Raji (cell line): ENCODE measurements around the gene IL16.

Source experiments
- POLR2A ChIP-seq: IDR thresholded peaks from 2 replicates; pipeline ENCODE4 v1.6.1; 2011; ENCODE audit warnings: low read depth, low read length, control low read depth; ENCODE audit not compliant: insufficient read depth

Gene IL16

DNA sequence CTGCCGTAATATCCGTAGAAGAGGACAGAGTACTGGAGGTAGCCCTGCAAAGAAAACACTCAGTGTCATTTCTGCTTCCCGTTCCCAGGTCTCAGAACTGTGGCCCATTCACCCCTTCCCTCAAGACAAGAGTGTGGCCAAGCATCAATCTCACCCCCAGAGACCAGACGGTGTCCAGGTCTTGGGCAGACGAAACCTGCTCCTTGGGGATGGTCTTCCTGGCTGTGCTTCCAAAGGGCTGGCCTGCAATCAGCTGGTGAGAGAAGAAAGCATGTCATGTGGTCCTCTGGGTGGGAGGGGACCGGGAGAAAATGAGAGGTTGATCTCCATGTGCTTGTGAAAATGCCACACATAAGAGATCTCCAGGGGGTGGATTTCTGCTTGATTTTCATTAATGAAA, 161.6 kb downstream of the IL16 start:
- no peak for TF ChIP-seq POLR2A

- TF ChIP-seq POLR2A = no peak
Observed at GRCh38 chr15:81360491-81360890, 163.8 kb downstream of the IL16 start.

DNA sequence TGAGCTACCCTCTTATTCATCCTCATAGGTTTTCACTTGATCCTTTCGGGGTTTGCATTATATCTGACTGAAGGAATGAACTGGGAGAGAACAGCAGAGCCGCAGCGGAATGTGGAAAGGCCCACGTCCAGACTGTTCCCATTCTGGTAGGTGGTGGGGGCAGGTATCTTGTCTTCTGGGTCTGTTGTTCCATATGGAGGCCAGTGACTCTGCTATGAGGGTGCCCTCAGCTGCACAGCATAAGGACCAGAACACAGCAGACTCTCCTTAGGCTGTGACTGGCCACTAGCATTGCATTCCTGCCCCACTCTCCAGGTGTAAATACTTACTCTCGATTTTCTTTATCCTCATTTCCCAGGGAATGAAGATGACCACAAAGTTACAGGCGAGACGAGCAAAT, 165.2 kb downstream of the IL16 start:
- TF ChIP-seq POLR2A = no peak

DNA sequence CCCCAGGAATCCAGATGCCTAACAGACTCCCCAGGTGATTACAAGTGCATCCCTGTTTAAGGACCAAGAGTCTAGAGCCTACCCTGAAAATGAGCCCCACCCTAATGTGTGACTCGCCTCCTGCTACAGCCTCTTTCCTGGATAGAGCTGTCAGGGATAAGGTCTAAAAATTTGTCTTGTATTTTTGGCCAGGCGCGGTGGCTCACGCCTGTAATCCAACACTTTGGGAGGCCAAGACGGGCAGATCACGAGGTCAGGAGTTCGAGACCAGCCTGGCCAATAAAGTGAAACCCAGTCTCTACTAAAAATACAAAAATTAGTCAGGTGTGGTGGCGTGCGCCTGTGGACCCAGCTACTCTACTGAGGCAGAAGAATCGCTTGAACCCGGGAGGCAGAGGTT, 166.1 kb downstream of the IL16 start:
- TF ChIP-seq POLR2A = no peak

GRCh38 chr15:81363276-81363675, 166.6 kb downstream of the IL16 start:
- TF ChIP-seq POLR2A = no peak
